HG03159 (cell line): ENCODE data around the gene TRIM8.
"Not testable (repeated sequence)": the region's sequence is repeated elsewhere in the genome, so short reads cannot be mapped to it uniquely, and the experiment has no call there.

ENCODE experiments used
- ATAC-seq: cut with Tn5 transposase; IDR thresholded peaks from one replicate; pipeline ENCODE4 v1.9.1; 2021; ENCODE audit warnings: mild to moderate bottlenecking, moderate library complexity; ENCODE audit not compliant: unreplicated experiment

Gene TRIM8

GRCh38 chr10:102648889-102649796 lies 4.9 kb downstream of the TRIM8 start:
- ATAC-seq: no peak

GRCh38 chr10:102649797-102650654 lies 5.7 kb downstream of the TRIM8 start:
- ATAC-seq: no peak

- ATAC-seq: no peak
Observed at GRCh38 chr10:102650655-102651454, 6.6 kb downstream of the TRIM8 start.

- no peak for ATAC-seq
Observed at GRCh38 chr10:102651455-102652169, 7.3 kb downstream of the TRIM8 start.

- ATAC-seq: peak; percentile 44
Observed at GRCh38 chr10:102652170-102652916, 8.1 kb downstream of the TRIM8 start.

- no peak for ATAC-seq
Observed at GRCh38 chr10:102653060-102653459, 8.8 kb downstream of the TRIM8 start.

- no peak for ATAC-seq
Observed at GRCh38 chr10:102654566-102654965, 10.3 kb downstream of the TRIM8 start.

DNA sequence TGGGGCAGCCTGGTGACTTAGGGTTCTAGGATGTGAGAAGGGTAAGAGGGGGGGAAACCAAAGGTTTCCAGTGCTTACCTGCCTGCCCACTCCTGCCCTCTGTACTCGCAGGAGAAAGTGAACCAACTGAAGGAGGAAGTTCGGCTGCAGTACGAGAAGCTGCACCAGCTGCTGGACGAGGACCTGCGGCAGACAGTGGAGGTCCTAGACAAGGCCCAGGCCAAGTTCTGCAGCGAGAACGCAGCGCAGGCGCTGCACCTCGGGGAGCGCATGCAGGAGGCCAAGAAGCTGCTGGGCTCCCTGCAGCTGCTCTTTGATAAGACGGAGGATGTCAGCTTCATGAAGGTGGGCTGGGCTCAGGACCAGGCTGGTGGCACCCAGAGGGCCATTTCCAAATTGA lies 10.7 kb downstream of the TRIM8 start:
- ATAC-seq: no peak

GRCh38 chr10:102656026-102656425 lies 11.7 kb downstream of the TRIM8 start:
- ATAC-seq: no peak

- ATAC-seq: no peak
Observed at GRCh38 chr10:102656791-102657371, 12.6 kb downstream of the TRIM8 start.

- no peak for ATAC-seq
Observed at GRCh38 chr10:102657451-102657850, 13.2 kb downstream of the TRIM8 start.

GRCh38 chr10:102657984-102658724 lies 13.9 kb downstream of the TRIM8 start:
- no peak for ATAC-seq

GRCh38 chr10:102658802-102659201 lies 14.5 kb downstream of the TRIM8 start:
- no peak for ATAC-seq

- ATAC-seq: peak; percentile 64
Observed at GRCh38 chr10:102660888-102661657, 16.8 kb downstream of the TRIM8 start.

DNA sequence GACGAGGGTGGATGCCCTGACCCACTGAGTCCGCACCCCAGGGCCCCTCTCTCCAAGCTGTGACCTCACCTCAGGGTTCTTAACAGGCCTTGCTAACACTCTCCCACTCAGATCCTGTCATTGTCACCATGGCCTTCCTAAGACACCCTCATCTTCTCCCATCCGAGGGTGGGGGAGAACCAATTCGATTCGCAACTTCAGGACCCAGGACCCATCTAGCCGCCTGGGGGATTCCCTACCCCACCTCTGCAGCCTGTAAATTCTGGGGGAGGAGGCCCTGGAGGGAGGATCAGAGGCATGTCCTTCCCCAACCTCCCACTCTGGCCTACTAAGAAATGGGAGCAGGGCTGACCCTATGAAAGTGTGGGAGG lies 17.4 kb downstream of the TRIM8 start:
- peak; percentile 20 for ATAC-seq

- ATAC-seq: no peak
Observed at GRCh38 chr10:102665904-102666509, 21.7 kb downstream of the TRIM8 start.

DNA sequence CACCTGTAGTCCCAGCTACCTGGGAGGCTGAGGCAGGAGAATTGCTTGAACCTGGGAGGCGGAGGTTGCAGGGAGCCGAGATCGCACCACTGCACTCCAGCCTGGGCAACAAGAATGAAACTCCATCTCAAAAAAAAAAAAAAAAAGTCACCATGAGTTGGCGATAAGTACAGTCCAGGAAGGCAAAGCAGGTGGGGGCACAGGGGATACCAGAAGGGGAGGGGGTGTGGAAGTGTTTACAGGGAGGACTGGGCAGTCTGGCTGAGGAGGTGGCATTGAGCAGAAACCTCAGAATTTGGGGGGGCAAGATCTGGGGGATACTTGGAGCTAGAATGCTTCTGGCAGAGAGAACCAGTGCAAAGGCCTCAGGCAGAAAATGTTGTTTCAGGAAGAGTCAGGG lies 23.1 kb downstream of the TRIM8 start:
- ATAC-seq: not testable (repeated sequence)
